Fibroblast of mammary gland (primary cell): ENCODE measurements around the gene LRTM1.

Experiments used
- DNase-seq: peaks from one replicate; pipeline ENCODE4 v3.0.0-alpha.2; 2010; ENCODE audit warnings: low read depth
- H3K4me3 ChIP-seq: 2 replicates; pipeline ENCODE4 v1.5.1; 2011; ENCODE audit warnings: low read depth, mild to moderate bottlenecking, low read length, moderate library complexity; ENCODE audit not compliant: control insufficient read depth
- TF ChIP-seq, protein P1 (sequence below): conservative IDR thresholded peaks from 2 replicates; pipeline ENCODE4 v1.5.1; 2011; ENCODE audit warnings: low read depth, low read length, inconsistent platforms; ENCODE audit not compliant: control insufficient read depth, insufficient read depth

The LRTM1 gene

DNA sequence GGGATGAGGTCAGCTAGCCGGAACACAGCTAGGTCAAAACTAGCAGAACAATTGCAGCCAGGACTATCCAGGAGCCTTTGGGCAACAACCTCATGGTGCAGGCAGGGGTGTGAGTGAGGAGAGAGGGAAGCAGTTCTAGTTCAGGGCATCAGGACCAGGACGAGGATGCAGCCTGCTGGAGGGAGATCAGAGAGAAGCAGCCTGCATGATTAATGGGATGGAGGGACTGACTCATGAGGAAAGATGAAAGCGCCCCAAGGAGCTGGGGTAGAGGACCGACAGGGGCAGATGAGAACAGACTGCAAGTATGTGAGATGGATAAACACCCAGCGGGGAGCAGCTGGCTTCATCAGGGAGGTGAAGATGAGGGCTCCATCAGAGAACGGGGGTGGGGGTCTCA lies 37.9 kb upstream of the LRTM1 start:
- no peak overlapping the region for H3K4me3 ChIP-seq
- TF ChIP-seq, protein P1, sequence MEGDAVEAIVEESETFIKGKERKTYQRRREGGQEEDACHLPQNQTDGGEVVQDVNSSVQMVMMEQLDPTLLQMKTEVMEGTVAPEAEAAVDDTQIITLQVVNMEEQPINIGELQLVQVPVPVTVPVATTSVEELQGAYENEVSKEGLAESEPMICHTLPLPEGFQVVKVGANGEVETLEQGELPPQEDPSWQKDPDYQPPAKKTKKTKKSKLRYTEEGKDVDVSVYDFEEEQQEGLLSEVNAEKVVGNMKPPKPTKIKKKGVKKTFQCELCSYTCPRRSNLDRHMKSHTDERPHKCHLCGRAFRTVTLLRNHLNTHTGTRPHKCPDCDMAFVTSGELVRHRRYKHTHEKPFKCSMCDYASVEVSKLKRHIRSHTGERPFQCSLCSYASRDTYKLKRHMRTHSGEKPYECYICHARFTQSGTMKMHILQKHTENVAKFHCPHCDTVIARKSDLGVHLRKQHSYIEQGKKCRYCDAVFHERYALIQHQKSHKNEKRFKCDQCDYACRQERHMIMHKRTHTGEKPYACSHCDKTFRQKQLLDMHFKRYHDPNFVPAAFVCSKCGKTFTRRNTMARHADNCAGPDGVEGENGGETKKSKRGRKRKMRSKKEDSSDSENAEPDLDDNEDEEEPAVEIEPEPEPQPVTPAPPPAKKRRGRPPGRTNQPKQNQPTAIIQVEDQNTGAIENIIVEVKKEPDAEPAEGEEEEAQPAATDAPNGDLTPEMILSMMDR, result no peak
- DNase-seq, result peak; percentile 86

DNA sequence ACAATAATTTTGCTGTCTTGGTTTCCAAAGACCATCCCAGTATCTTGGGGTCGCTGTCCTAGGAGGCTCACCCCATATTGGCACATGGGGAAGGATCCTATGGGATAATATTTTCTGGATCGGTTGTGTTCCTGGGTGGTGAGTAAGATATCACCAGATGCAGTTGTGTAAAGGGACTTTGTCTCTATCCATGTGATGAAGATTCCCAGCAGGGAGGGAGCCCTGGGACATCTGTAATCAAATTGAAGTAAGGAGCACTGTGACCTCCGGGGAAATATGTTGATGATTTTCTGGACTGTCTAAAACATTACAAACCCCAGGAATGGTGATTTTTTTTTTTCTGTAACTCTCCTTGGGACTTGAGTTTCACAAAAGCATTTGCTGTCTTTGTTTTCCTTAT lies 36.2 kb upstream of the LRTM1 start:
- no peak overlapping the region for H3K4me3 ChIP-seq
- DNase-seq, result peak; percentile 21
- TF ChIP-seq, protein P1, result no peak

DNA sequence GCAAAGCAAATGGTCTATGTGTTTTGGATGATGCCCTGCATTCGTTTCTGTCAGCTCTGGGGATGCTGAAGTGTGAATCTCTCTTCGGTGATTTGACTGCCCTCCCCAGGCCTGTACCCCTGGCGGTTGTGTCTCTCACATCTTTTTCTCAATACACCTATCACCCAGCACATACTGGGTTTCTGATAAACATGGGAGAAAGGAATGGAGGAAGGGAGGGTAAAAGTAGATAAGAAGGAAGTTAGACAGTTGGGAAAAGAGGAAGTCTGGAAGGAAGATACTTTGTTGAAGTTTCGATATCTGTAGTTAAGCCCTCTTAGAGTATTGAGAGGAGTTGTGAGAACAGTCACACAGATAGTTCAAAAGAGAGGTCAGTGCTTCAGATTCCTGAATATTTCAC lies 35.8 kb upstream of the LRTM1 start:
- no peak overlapping the region for H3K4me3 ChIP-seq
- DNase-seq, result no peak
- TF ChIP-seq, protein P1, result no peak

DNA sequence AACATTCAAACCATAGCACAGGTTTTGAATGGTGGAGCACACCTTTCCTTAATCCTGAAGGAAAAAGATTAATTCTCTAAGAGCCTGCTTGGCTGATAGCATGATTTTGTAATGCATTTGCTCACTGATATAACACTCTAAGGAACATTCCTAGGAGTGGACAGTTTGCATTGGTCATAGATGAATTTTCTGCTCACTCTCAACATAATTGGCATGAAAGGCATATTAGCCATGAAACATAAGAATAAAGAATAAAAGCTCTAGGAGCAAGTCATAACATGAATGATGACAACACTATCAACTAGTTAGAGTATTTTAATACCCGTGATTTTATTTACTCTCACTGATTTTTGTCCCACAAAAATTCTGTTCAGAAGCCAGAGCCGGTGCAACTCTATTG lies 34.3 kb upstream of the LRTM1 start:
- TF ChIP-seq, protein P1, result no peak
- H3K4me3 ChIP-seq, result no peak overlapping the region
- no peak for DNase-seq

DNA sequence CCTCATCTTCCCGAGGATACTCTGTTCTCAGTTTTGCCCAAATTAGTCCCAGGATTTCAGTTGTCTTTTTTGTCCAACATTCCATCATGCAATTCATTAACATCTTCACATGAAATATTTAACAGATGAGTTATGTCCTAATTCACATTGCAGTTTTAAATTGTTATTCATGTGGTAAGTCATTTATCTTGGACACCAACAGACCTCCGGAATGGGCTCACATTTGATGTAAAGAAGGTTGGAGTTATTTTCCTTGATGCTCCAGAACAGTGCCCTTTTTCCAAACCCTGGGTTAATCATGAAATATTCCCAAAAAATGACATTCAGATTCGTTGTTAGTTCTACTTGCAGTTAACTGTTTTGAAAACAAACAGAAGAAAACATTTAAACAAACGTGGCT lies 32.8 kb upstream of the LRTM1 start:
- no peak overlapping the region for H3K4me3 ChIP-seq
- DNase-seq, result no peak
- TF ChIP-seq, protein P1, result no peak

DNA sequence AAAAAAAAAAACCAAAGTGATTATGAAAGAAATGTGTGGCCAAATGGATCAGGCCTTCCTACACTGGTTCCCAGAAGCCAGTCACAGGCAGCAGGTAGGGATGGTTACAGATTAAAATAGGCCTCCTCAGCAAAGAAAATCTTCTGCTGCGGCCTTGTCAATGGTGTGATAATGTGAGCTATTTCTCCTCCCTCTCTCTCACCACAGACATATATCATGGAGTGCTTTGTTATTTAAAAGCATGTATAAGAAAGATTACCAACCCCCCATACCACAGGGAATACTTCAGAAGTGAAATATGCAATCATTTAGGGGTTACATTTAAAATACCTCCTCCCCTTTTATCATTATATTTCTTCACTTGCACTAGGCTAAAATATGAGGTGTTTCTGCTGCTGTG lies 32.2 kb upstream of the LRTM1 start:
- H3K4me3 ChIP-seq, result no peak overlapping the region
- TF ChIP-seq, protein P1, result no peak
- no peak for DNase-seq

DNA sequence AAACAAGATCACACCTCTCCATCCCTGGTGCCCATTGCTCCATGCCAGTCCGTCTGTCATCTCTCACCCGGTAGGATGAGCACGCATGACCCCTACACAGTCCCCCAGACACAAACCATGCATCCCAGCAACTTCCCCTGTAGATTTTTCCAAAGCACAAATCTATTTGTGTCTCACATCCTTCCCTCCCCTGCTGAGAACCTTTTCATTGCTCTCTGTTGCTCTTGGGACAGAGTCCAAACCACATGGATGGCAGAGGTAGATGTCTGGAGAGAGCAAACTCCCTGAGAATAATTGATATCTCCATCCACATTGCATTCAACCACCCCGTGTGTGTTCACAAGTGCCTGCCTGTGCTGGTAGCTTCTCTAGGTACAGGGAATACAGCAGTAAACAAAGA lies 29.9 kb upstream of the LRTM1 start:
- no peak overlapping the region for H3K4me3 ChIP-seq
- DNase-seq, result peak; percentile 38
- TF ChIP-seq, protein P1, result no peak
